Measurements from ENCODE around the gene S100A6.

Gene S100A6

DNA sequence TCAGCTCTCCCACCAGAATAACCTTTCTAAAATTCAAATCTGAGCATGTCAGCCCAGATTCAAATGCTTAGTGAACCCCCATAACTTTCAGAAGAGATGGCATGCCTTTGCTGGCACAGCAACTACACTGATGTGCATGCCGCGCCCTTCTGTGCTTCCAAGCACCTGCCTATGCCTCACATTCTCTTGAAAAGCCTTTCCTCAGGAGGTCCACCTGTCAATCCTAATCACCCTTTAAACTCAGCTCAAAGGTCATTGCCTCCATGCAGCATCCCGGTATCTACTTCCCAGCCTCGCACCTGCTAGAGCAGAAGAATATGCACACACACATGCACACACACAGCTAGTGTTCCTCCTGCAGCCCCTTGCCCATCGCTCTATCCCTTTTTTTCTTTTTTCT, 35.1 kb upstream of the S100A6 start:
- ChIA-PET POLR2A (interaction anchor here (1.2 to 1.4 kb wide), 2 partner anchors 35 to 37 kb away, joined by 5 to 6 read pairs; partner anchors contain the start of gene S100A6), CTCF (interaction anchor here (1.1 to 7.6 kb wide), 16 partner anchors 9 to 218 kb away, joined by 3 to 401 read pairs (median 24); partner anchors contain the start of genes ILF2, S100A1, S100A13 and S100A14)
- DNase-seq (ENCODE audit: low read depth, low spot score), result no peak
- TF ChIP-seq, protein P1, sequence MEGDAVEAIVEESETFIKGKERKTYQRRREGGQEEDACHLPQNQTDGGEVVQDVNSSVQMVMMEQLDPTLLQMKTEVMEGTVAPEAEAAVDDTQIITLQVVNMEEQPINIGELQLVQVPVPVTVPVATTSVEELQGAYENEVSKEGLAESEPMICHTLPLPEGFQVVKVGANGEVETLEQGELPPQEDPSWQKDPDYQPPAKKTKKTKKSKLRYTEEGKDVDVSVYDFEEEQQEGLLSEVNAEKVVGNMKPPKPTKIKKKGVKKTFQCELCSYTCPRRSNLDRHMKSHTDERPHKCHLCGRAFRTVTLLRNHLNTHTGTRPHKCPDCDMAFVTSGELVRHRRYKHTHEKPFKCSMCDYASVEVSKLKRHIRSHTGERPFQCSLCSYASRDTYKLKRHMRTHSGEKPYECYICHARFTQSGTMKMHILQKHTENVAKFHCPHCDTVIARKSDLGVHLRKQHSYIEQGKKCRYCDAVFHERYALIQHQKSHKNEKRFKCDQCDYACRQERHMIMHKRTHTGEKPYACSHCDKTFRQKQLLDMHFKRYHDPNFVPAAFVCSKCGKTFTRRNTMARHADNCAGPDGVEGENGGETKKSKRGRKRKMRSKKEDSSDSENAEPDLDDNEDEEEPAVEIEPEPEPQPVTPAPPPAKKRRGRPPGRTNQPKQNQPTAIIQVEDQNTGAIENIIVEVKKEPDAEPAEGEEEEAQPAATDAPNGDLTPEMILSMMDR (IDR thresholded peaks at IDR 0.05; ENCODE audit: insufficient read depth, low read length, missing control alignments), result no peak
- H3K4me3 ChIP-seq (ENCODE audit: low read depth, low read length), result no peak overlapping the region

DNA sequence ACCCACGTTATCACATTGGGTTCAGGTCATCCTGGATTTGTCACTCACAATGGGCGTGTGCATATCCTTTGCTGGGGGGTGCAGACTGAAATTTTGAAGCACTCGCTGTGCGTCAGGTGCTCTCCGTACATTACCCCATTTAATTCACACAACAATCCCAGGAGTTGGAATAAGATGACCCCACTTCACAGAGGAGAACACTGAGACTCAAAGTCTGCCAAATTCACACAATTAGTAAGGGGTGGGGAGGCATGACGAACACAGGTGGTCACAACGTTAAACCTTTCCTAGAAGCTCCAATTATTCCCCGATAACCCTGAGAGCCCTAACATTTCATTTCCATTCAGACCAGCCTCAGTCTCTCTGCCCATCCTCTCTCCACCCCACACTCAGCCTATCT, 33.7 kb upstream of the S100A6 start:
- ChIA-PET POLR2A (interaction anchor here (0.7 to 2.4 kb wide), 4 partner anchors 24 to 36 kb away, joined by 3 to 13 read pairs (median 6); partner anchors contain the start of genes S100A4 and S100A6), CTCF (interaction anchor here (1.0 to 7.6 kb wide), 15 partner anchors 9 to 180 kb away, joined by 3 to 401 read pairs (median 26); partner anchors contain the start of genes S100A1, S100A13, S100A14 and S100A16)
- TF ChIP-seq, protein P1 (IDR thresholded peaks at IDR 0.05; ENCODE audit: insufficient read depth, low read length, missing control alignments), result no peak
- no peak for DNase-seq (ENCODE audit: low read depth, low spot score)
- H3K4me3 ChIP-seq (ENCODE audit: low read depth, low read length), result no peak overlapping the region

DNA sequence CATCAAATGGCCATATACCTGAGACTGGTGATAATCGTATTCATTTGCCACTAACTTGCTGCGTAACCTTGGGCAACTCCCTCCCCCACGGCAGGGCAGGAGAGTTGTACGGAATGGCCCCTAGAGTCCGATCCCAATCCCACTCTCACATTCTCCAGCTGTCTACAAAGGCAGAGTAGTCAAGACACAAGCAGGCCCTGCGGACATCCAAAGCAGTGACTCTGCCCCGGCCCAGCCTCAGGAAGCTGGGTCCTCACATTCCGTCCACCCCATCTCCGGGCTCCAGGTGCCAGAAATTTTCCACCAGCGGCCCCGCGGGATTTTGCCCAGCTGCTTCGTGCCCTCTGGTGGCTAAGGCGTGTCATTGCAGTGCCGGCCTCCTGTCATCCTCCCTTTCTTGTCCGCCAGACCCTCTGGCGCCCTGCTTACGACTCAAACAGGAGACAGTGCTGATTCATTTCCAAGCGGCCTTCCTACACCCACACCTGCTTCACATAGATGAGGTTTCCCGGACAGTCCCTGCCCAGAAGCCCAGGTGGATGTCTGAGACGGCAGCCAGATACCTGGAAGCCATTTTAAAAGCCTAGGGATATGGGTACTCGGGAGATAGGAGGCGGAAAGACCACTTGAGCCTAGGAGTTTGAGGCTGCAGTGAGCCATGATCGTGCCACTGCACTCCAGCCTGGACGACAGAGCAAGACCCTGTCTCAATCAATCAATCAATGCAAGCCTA, 32.7 kb upstream of the S100A6 start:
- ChIA-PET CTCF (interaction anchor here (0.5 to 7.6 kb wide), 26 partner anchors 9 to 215 kb away, joined by 3 to 401 read pairs (median 6); partner anchors contain the start of genes CHTOP, S100A1, S100A13 and S100A14), POLR2A (interaction anchor here (0.8 to 2.4 kb wide), 9 partner anchors 13 to 66 kb away, joined by 3 to 27 read pairs (median 5); partner anchors contain the start of genes CHTOP, S100A13, S100A16 and S100A4)
- TF ChIP-seq, protein P1 (IDR thresholded peaks at IDR 0.05; ENCODE audit: insufficient read depth, low read length, missing control alignments), result peak; percentile 99
- DNase-seq (ENCODE audit: low read depth, low spot score), result no peak
- H3K4me3 ChIP-seq (ENCODE audit: low read depth, low read length), result peak overlapping the region; percentile 23

DNA sequence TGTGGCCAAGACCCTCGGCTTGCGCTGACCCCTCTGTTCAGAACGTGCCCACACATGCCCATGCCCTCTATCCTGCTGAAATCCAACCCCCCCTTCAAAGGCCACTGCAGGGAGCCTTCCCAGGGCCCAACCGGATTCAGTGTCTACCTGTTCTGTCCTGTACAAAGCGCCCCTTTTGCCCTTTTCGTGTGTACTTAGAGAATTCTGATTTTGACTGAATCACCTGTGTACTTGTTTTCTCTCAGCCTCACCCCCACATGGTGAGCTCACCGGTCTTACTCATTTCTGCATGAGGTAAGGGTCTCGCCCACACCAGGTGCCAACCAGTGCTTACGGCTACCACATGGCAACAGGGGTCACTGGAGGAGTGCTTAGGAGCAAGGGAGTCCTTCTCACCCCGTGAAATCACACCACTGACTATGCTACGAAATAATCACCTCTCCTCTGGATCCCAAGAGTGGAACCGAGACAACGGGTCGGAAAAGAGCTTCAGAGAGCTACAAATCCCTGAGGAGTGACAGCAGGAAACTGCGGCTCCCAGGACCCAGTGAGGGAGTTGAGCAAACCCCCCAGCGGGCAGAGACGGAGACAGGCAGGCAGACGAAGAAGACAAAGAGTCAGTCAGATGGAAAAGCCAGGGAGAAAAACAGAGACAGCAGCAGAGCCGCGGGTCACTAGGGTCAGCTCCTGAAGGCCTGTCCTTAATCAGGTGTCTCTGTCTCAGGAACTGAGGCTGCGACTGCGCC, 32.0 kb upstream of the S100A6 start:
- CTCF ChIA-PET, result interaction anchor here (0.9 to 7.6 kb wide), 25 partner anchors 8 to 215 kb away, joined by 3 to 401 read pairs (median 6); partner anchors contain the start of genes CHTOP, S100A1, S100A13 and S100A14
- TF ChIP-seq, protein P1 (IDR thresholded peaks at IDR 0.05; ENCODE audit: insufficient read depth, low read length, missing control alignments), result no peak
- POLR2A ChIA-PET, result interaction anchor here (0.8 to 2.4 kb wide), 9 partner anchors 14 to 67 kb away, joined by 3 to 27 read pairs (median 5); partner anchors contain the start of genes CHTOP, S100A13, S100A16 and S100A4
- peak overlapping the region; percentile 23 for H3K4me3 ChIP-seq (ENCODE audit: low read depth, low read length)
- DNase-seq (ENCODE audit: low read depth, low spot score), result no peak

DNA sequence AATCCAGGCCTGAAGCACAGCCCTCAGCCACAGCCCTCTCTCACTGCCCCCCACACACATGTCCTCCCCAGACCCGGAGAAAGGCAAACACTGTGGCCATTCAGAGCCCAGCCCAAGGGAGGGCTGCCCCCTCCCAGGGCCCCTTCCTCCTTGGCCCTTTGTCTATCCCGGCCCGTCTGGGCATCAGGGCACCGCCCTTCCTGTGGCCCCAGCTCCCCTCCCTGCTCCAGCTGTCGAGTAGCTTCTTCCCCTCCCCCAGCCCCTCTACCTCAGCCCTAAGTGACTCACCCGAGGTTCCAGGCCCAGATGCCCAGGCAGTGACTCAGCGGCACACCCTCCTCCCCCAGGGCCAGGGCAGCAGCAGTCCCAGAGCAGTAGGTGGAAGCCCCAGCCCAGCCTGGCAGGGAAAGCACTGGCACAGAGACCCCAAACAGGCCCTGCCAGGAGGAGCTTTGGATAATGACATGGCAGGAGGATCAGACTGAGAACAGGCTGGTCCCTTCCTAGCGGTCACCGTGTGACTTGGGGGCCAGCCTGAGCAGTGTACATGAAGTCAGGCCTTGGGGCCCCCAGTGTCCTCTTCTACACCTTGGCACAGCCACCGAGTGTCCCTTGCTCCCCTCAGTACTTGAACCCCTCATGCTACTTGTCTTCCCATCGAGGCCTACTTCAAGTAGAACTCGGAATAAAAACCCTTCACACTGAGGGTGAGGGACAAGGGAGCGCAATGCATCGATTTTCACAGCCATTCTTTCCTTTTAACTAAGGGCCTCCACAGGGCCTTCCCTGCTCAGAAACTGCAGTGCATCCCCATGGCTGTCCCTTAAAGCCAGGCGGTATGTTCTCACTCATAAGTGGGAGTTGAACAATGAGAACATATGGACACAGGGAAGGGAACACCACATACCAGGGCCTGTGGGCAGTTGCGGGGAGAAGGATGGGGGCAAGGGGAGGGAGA, 30.9 kb upstream of the S100A6 start:
- DNase-seq (ENCODE audit: low read depth, low spot score), result peak; percentile 91
- TF ChIP-seq, protein P1 (IDR thresholded peaks at IDR 0.05; ENCODE audit: insufficient read depth, low read length, missing control alignments), result no peak
- peak overlapping the region; percentile 23 for H3K4me3 ChIP-seq (ENCODE audit: low read depth, low read length)
- POLR2A ChIA-PET, result interaction anchor here (0.6 to 4.3 kb wide), 12 partner anchors 10 to 193 kb away, joined by 3 to 119 read pairs (median 5); partner anchors contain the start of genes CHTOP, S100A4, S100A5 and S100A6
- CTCF ChIA-PET, result interaction anchor here (0.8 to 8.3 kb wide), 10 partner anchors 10 to 61 kb away, joined by 3 to 97 read pairs (median 5); partner anchors contain the start of genes S100A1, S100A13, S100A3 and S100A4

Data from AG04449 (cell line).